HepG2 (cell line): ENCODE results near the gene CYP2W1.

Experiments used
- CTCF ChIP-seq: sonication (generic); formaldehyde crosslinking; IDR thresholded peaks from 2 replicates; pipeline ENCODE4 v1.5.0; 2020; ENCODE audit warnings: mild to moderate bottlenecking, missing genetic modification reagents, moderate library complexity
- NFYB ChIP-seq: sonication (generic); formaldehyde crosslinking; IDR thresholded peaks from 2 replicates; pipeline ENCODE4 v1.4.0; 2020; ENCODE audit warnings: missing genetic modification reagents
- XBP1 ChIP-seq: sonication (generic); formaldehyde crosslinking; IDR thresholded peaks from 2 replicates; pipeline ENCODE4 v1.5.0; 2020; ENCODE audit warnings: missing genetic modification reagents
- TF ChIP-seq, protein P1 (sequence below), 2 experiments: sonication (generic) in 1 of 2; formaldehyde crosslinking in 1 of 2; IDR thresholded peaks; 2 replicates each; pipeline versions ENCODE4 v1.4.0 to v1.6.1; 2018 to 2020; ENCODE audit warnings: missing genetic modification reagents in 2 of 2, borderline replicate concordance in 1 of 2, low read depth in 1 of 2, mild to moderate bottlenecking in 1 of 2, missing biosample characterization in 1 of 2

- no peak for TF ChIP-seq NFYB (CRISPR knock-in tag)
- TF ChIP-seq XBP1 (CRISPR knock-in tag), result no peak
- TF ChIP-seq, protein P1, sequence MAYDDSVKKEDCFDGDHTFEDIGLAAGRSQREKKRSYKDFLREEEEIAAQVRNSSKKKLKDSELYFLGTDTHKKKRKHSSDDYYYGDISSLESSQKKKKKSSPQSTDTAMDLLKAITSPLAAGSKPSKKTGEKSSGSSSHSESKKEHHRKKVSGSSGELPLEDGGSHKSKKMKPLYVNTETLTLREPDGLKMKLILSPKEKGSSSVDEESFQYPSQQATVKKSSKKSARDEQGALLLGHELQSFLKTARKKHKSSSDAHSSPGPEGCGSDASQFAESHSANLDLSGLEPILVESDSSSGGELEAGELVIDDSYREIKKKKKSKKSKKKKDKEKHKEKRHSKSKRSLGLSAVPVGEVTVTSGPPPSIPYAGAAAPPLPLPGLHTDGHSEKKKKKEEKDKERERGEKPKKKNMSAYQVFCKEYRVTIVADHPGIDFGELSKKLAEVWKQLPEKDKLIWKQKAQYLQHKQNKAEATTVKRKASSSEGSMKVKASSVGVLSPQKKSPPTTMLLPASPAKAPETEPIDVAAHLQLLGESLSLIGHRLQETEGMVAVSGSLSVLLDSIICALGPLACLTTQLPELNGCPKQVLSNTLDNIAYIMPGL (CRISPR knock-in tag; IDR thresholded peaks at IDR 0.05; ENCODE audit: borderline replicate concordance in 1 of 2, low read depth in 1 of 2), result no peak
- TF ChIP-seq CTCF (CRISPR knock-in tag), result no peak
Observed at GRCh38 chr7:1011297-1012003, 28.5 kb downstream of the CYP2W1 start.
